Thymus (tissue), 11 donors: ENCODE results near the gene CEP57L1. TPM values are rescaled to one million over a fixed set of nuclear protein-coding genes. Genes with fewer than 3 reads are reported as not detected.
"Not testable (repeated sequence)": the region's sequence is repeated elsewhere in the genome, so short reads cannot be mapped to it uniquely, and the experiment has no call there.

ENCODE experiments used
- DNase-seq, 9 donors: peaks; one replicate each; pipeline ENCODE4 v3.0.0-alpha.2; 2013; ENCODE audit warnings: low spot score in 9 of 9, low read depth in 6 of 9, missing footprints in 1 of 9
- H3K27ac ChIP-seq, 2 donors: one replicate each; pipeline ENCODE4 v1.5.1; 2013; ENCODE audit warnings: control low read depth in 1 of 2, low read depth in 1 of 2, low read length in 1 of 2, mild to moderate bottlenecking in 1 of 2, moderate library complexity in 1 of 2
- H3K27me3 ChIP-seq, 2 donors: one replicate each; pipeline ENCODE4 v1.5.1; 2013; ENCODE audit warnings: low read length in 1 of 2; ENCODE audit not compliant: control insufficient read depth in 2 of 2, insufficient read depth in 1 of 2
- H3K36me3 ChIP-seq, 2 donors: one replicate each; pipeline ENCODE4 v1.5.1; 2013; ENCODE audit warnings: low read length in 1 of 2, mild to moderate bottlenecking in 1 of 2, moderate library complexity in 1 of 2; ENCODE audit not compliant: control insufficient read depth in 2 of 2, insufficient read depth in 2 of 2
- H3K4me1 ChIP-seq, 2 donors: one replicate each; pipeline ENCODE4 v1.5.1; 2013; ENCODE audit warnings: low read length in 2 of 2; ENCODE audit not compliant: control insufficient read depth in 2 of 2, insufficient read depth in 2 of 2
- H3K4me3 ChIP-seq, 2 donors: one replicate each; pipeline ENCODE4 v1.5.1; 2013; ENCODE audit warnings: low read length in 2 of 2, control low read depth in 1 of 2, mild to moderate bottlenecking in 1 of 2
- H3K9me3 ChIP-seq, 2 donors: one replicate each; pipeline ENCODE4 v1.5.1; 2013; ENCODE audit warnings: low read length in 1 of 2, mild to moderate bottlenecking in 1 of 2; ENCODE audit not compliant: control insufficient read depth in 2 of 2, insufficient read depth in 1 of 2
- WGBS: extraction: QIAGEN DNeasy Blood & Tissue Kit; methylation state at CpG from one replicate; pipeline ENCODE4 v1.1.7; 2013; 5-methylcytosine and 5-hydroxymethylcytosine counted together
- polyA plus RNA-seq: library from polyadenylated mRNA; stranded (reverse); fragments of 200-250 nt; gene quantifications from one replicate; pipeline ENCODE4 v1.2.3, GENCODE V29; 2013
- total RNA-seq: library from RNA; stranded (reverse); fragments of 120-200 nt; gene quantifications from one replicate; pipeline ENCODE4 v1.2.4, GENCODE V29; 2013
- donor health status: healthy.

Gene CEP57L1
- total and polyA plus RNA-seq, 2 donors = 9.9 to 22.2 TPM

- not testable (repeated sequence) for H3K4me3 ChIP-seq, H3K36me3 ChIP-seq, H3K9me3 ChIP-seq, H3K27me3 ChIP-seq, H3K4me1 ChIP-seq, H3K27ac ChIP-seq, DNase-seq
- WGBS = 95% methylated on average over 6 of the region's 6 CpGs
Measured at GRCh38 chr6:109136039-109136438, 40.7 kb downstream of the CEP57L1 start.

GRCh38 chr6:109136530-109136929 is 41.2 kb downstream of the CEP57L1 start:
- H3K9me3 ChIP-seq, H3K27me3 ChIP-seq, DNase-seq, H3K4me1 ChIP-seq, H3K36me3 ChIP-seq, H3K4me3 ChIP-seq, H3K27ac ChIP-seq: not testable (repeated sequence)
- WGBS = 92% methylated on average over 6 of the region's 6 CpGs

GRCh38 chr6:109139109-109139508 is 43.8 kb downstream of the CEP57L1 start:
- no peaks in the 10 kb centered on the region for H3K27me3 ChIP-seq
- no peak overlapping the region for H3K4me3 ChIP-seq
- WGBS = 98% methylated on average over 6 of the region's 6 CpGs

GRCh38 chr6:109142067-109142466 is 46.8 kb downstream of the CEP57L1 start:
- H3K9me3 ChIP-seq, H3K27ac ChIP-seq, H3K36me3 ChIP-seq, DNase-seq, H3K4me1 ChIP-seq, H3K4me3 ChIP-seq, H3K27me3 ChIP-seq: not testable (repeated sequence)

More at GRCh38 chr6:109139109-109139508, 43.8 kb downstream of the CEP57L1 start:
- Histone ChIP-seq H3K36me3 (no peaks in the 10 kb centered on the region), H3K27ac (no peak overlapping the region), H3K9me3 (no peaks in the 10 kb centered on the region), H3K4me1 (no peaks in the 10 kb centered on the region)
- no peak for DNase-seq

GRCh38 chr6:109143191-109143590 is 47.9 kb downstream of the CEP57L1 start:
- H3K27me3 ChIP-seq = no peaks in the 10 kb centered on the region
- DNase-seq = no peak

GRCh38 chr6:109148251-109148650 is 52.9 kb downstream of the CEP57L1 start:
- not testable (repeated sequence) for DNase-seq, H3K4me3 ChIP-seq, H3K27me3 ChIP-seq, H3K9me3 ChIP-seq, H3K36me3 ChIP-seq, H3K4me1 ChIP-seq, H3K27ac ChIP-seq
- WGBS = 87% methylated on average over 5 of the region's 5 CpGs

More at GRCh38 chr6:109143191-109143590, 47.9 kb downstream of the CEP57L1 start:
- Histone ChIP-seq H3K4me1 (no peaks in the 10 kb centered on the region), H3K4me3 (no peak overlapping the region), H3K36me3 (peaks cover 0 to 2% of the 10 kb centered on the region in 2 donors), H3K27ac (no peak overlapping the region), H3K9me3 (no peaks in the 10 kb centered on the region)

- 97% methylated on average over 1 of the region's 1 CpG for WGBS
Measured at GRCh38 chr6:109148716-109149115, 53.4 kb downstream of the CEP57L1 start.

GRCh38 chr6:109153752-109154151 is 58.4 kb downstream of the CEP57L1 start:
- DNase-seq = no peak
- 96% methylated on average over 1 of the region's 1 CpG for WGBS
- no peaks in the 10 kb centered on the region for H3K4me1 ChIP-seq
- H3K27ac ChIP-seq = no peak overlapping the region
- H3K27me3 ChIP-seq = no peaks in the 10 kb centered on the region
- no peak overlapping the region for H3K4me3 ChIP-seq
- H3K9me3 ChIP-seq = no peaks in the 10 kb centered on the region
- peaks cover 0 to 11% of the 10 kb centered on the region in 2 donors for H3K36me3 ChIP-seq

More at GRCh38 chr6:109148716-109149115, 53.4 kb downstream of the CEP57L1 start:
- not testable (repeated sequence) for H3K4me1 ChIP-seq, H3K36me3 ChIP-seq, H3K4me3 ChIP-seq, H3K9me3 ChIP-seq, DNase-seq, H3K27me3 ChIP-seq, H3K27ac ChIP-seq

GRCh38 chr6:109164331-109164730 is 69.0 kb downstream of the CEP57L1 start:
- H3K27me3 ChIP-seq = no peaks in the 10 kb centered on the region
- no peaks in the 10 kb centered on the region for H3K9me3 ChIP-seq
- H3K36me3 ChIP-seq = peaks cover 0 to 7% of the 10 kb centered on the region in 2 donors
- no peak overlapping the region for H3K4me3 ChIP-seq
- H3K27ac ChIP-seq = no peak overlapping the region
- no peak for DNase-seq
- H3K4me1 ChIP-seq = no peaks in the 10 kb centered on the region

GRCh38 chr6:109165392-109165974 is 70.2 kb downstream of the CEP57L1 start:
- no peak overlapping the region for H3K27ac ChIP-seq

More at GRCh38 chr6:109165392-109165974, 70.2 kb downstream of the CEP57L1 start:
- no peaks in the 10 kb centered on the region for H3K9me3 ChIP-seq
- H3K27me3 ChIP-seq = no peaks in the 10 kb centered on the region
- no peak overlapping the region for H3K4me3 ChIP-seq
- no peaks in the 10 kb centered on the region for H3K4me1 ChIP-seq
- H3K36me3 ChIP-seq = peaks cover 0 to 7% of the 10 kb centered on the region in 2 donors
- 94% methylated on average over 1 of the region's 1 CpG for WGBS
- no peak for DNase-seq
